IPS DF 19.7 (cell line): Measurements from ENCODE around the gene LUZP2.

Experiments
- DNase-seq: peaks from one replicate; pipeline ENCODE4 v3.0.0-alpha.2; 2013; ENCODE audit warnings: low read depth, low spot score

The LUZP2 gene

DNA sequence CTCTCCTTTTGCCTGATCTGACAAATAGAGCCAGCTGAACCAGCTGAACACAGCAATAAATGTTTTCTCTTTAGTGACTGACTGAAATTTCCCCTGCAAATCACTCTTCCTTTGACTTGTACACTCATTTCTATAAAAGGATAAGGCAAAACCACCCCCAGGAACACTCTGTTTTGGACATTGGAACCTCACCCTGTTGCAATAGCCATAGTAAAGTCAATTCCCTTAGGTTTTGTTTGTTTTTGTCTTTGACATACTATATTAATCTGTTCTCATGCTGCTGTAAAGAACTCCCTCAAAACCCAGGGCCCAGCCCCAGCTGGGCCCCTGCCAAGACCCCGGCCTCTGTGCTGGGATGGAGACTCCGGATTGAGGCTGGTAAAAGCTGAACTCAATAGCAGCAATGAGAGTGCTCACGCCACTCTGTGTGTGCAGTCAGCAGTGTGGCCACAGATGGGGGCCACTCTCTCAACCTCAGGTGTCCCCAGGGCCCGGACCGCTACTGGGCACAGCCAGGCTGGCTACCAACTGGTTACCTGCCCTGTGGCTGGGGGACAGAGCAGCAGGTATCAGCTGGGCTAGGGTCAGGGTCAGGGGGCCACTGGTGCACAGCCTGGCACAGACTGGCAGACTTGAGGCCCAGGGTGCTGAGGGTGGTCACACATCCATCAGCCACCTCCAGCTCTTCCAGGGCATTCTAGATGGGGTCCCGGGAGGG, 597.4 kb downstream of the LUZP2 start:
- no peak for DNase-seq

DNA sequence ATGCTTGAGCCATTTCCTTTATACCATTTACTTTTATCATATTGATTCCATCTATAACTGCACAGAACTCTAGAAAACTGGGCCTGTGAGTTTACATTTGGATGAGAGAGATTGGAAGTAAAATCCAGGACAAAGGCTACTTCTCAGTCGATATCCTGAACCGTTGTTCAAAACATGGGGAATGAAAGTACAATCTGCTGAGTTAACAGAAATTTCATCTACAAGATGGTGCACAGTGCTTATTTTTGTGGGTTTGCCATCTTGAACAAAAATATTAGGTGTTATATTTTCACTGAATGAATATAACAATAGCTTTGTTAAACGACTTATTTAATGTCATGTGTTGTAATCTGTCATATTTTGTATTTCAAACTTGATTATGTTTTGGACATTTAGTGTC, 622.6 kb downstream of the LUZP2 start:
- no peak for DNase-seq
